ENCODE results near the gene KSR2. TPM values are rescaled to one million over a fixed set of nuclear protein-coding genes. Genes with fewer than 3 reads are reported as not detected.

Gene KSR2
- total RNA-seq, 4 donors from 2014 or later, result 0.02 to 0.10 TPM; not detected in 2

DNA sequence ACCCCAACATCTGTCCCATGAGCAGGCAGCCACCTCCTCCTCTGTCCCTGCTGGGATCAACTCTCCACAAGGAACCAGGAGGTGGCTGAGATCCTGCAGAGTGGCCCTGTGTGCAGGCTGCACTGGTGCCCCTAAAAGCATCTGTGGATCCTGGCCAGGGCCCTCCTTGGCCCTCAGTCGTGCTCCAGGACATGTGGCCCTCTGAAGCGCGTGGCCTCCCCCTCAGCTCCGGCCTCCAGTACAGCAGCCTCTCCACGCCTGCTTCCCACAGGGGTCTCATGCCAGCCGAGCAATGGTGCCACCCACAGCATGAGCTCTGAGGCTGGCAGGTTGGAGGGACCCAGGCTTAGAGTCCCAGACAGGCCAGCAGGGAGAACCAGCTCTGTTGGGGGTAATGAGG is 530.0 kb downstream of the KSR2 start:
- peak overlapping the region; percentile 88 to 98 (median 94) for H3K27ac ChIP-seq

DNA sequence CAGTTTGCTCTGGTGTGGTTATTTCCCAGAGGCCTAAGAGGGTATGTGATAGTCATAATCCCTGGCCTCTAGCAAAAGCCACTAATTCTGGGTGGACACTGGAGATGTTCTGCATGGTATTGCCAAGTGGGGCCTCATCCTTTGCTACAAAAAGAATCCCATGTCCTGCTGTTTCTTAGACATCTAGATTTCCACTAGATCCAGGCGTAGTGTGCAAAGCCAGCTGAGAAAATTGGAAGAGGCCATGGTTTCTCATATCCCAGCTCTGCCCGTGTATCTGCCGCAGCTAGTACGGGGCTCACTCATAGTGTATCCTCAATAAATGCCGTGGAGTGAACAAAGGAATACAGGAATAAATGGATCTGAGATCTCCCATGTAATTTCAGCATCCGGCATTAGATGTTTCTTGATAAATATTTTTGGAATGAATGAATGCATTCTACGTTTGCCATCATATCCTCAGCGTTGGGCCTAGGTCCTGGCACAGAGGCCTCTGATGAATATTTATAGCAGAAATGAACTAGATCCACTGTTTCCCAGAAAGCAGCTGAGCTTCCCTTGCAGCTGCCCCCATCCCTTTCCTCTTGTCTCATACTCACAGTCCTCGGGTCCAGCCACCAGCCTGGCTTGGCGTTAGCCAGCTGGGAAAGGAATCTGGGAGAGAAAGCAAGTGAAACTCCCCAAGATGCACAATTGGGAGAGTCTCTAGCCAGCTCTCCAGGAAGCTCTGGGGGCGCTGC is 531.1 kb downstream of the KSR2 start:
- H3K4me3 ChIP-seq, result peak overlapping the region in 2 of 4 donors; percentile 48 to 50
- ATAC-seq (no peak), DNase-seq (no peak)
- in situ Hi-C loops (cut with MboI; ENCODE audit: low sequenced_read_pairs in 4 of 4) (no loop called here), intact Hi-C loops (cut with DNase I; ENCODE audit: low total_unique reads) (loop anchor here (2.0 to 5.0 kb wide), 2 partner anchors 149 to 1100 kb away; no protein-coding TSS in a partner anchor)
- no peaks in the 10 kb centered on the region for H3K36me3 ChIP-seq
- peak overlapping the region; percentile 88 to 98 (median 94) for H3K27ac ChIP-seq
- H3K27me3 ChIP-seq, result no peaks in the 10 kb centered on the region
- no peak for TF ChIP-seq POLR2A (IDR thresholded peaks at IDR 0.05)
- TF ChIP-seq, protein P1, sequence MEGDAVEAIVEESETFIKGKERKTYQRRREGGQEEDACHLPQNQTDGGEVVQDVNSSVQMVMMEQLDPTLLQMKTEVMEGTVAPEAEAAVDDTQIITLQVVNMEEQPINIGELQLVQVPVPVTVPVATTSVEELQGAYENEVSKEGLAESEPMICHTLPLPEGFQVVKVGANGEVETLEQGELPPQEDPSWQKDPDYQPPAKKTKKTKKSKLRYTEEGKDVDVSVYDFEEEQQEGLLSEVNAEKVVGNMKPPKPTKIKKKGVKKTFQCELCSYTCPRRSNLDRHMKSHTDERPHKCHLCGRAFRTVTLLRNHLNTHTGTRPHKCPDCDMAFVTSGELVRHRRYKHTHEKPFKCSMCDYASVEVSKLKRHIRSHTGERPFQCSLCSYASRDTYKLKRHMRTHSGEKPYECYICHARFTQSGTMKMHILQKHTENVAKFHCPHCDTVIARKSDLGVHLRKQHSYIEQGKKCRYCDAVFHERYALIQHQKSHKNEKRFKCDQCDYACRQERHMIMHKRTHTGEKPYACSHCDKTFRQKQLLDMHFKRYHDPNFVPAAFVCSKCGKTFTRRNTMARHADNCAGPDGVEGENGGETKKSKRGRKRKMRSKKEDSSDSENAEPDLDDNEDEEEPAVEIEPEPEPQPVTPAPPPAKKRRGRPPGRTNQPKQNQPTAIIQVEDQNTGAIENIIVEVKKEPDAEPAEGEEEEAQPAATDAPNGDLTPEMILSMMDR (IDR thresholded peaks at IDR 0.05 in 4 of 5, conservative IDR thresholded peaks at IDR 0.05 in 1 of 5), result no peak
- H3K4me1 ChIP-seq, result peaks cover 39 to 60% of the 10 kb centered on the region in 2 donors
- H3K9me3 ChIP-seq, result no peaks in the 10 kb centered on the region

More for the DNA sequence above, 530.0 kb downstream of the KSR2 start:
- TF ChIP-seq, protein P1 (IDR thresholded peaks at IDR 0.05 in 4 of 5, conservative IDR thresholded peaks at IDR 0.05 in 1 of 5), result no peak
- no peak for TF ChIP-seq POLR2A (IDR thresholded peaks at IDR 0.05)
- H3K4me3 ChIP-seq, result peak overlapping the region; percentile 37 to 50 (median 46)
- in situ Hi-C loops (cut with MboI; ENCODE audit: low sequenced_read_pairs in 4 of 4), result no loop called here
- H3K36me3 ChIP-seq, result no peaks in the 10 kb centered on the region
- ATAC-seq (peak in 1 of 2 donors; percentile 0), DNase-seq (peak in 1 of 2 donors; percentile 37)
- H3K27me3 ChIP-seq, result no peaks in the 10 kb centered on the region
- H3K9me3 ChIP-seq, result no peaks in the 10 kb centered on the region
- peaks cover 39 to 58% of the 10 kb centered on the region in 2 donors for H3K4me1 ChIP-seq
- intact Hi-C loops (cut with DNase I; ENCODE audit: low total_unique reads), result loop anchor here (1.0 to 5.0 kb wide), 3 partner anchors 27 to 1098 kb away; no protein-coding TSS in a partner anchor

DNA sequence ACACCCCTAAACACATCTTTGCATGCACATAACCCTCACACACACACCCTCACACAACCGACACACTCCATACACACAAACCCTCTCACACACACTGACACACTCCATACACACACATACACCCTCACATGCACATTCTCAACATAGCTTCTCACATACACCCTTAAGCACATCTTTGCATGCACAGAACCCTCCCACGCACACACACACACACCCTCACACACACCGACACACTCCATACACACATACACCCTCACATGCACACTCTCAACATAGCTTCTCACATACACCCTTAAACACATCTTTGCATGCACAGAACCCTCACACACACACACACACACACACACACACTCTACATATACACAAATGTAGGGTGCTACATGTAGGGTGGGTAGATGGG is 534.9 kb downstream of the KSR2 start:
- Histone ChIP-seq H3K27ac (no peak overlapping the region), H3K36me3 (no peaks in the 10 kb centered on the region), H3K27me3 (no peaks in the 10 kb centered on the region), H3K9me3 (no peaks in the 10 kb centered on the region), H3K4me3 (no peak overlapping the region), H3K4me1 (peaks cover 12 to 34% of the 10 kb centered on the region in 2 donors)
- no peak for ATAC-seq
- TF ChIP-seq, protein P1 (IDR thresholded peaks at IDR 0.05 in 4 of 5, conservative IDR thresholded peaks at IDR 0.05 in 1 of 5), result no peak
- no peak for TF ChIP-seq POLR2A (IDR thresholded peaks at IDR 0.05)
- no peak for DNase-seq
- intact Hi-C loops (cut with DNase I; ENCODE audit: low total_unique reads), result no loop called here
- in situ Hi-C loops (cut with MboI; ENCODE audit: low sequenced_read_pairs in 4 of 4), result no loop called here

DNA sequence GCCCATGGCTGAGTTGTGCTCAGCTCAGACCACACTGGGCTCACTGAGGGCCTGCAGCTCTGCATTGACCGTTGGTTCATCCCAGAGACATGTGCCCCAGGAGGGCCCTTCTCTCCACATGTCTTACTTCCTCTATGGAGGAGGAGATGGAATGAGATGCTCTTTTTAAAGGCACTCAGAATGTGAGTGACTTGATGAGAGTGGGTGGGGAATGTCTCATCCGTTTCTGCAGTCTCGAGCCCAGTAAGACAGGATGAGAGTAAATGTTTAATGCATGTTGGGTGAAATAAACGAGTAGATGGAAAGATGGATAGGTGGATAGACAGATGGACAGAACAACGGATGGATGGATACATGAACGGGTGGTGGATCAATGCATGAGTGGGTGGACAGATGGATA is 538.5 kb downstream of the KSR2 start:
- no peak overlapping the region for H3K27ac ChIP-seq
- no peak overlapping the region for H3K4me3 ChIP-seq
- in situ Hi-C loops (cut with MboI; ENCODE audit: low sequenced_read_pairs in 4 of 4), result no loop called here
- peaks cover 0 to 17% of the 10 kb centered on the region in 2 donors for H3K4me1 ChIP-seq
- intact Hi-C loops (cut with DNase I; ENCODE audit: low total_unique reads), result no loop called here
- DNase-seq, result no peak
- ATAC-seq, result no peak
- H3K36me3 ChIP-seq, result no peaks in the 10 kb centered on the region
- TF ChIP-seq POLR2A (IDR thresholded peaks at IDR 0.05), result no peak
- TF ChIP-seq, protein P1 (IDR thresholded peaks at IDR 0.05 in 4 of 5, conservative IDR thresholded peaks at IDR 0.05 in 1 of 5), result no peak
- H3K9me3 ChIP-seq, result no peaks in the 10 kb centered on the region
- H3K27me3 ChIP-seq, result no peaks in the 10 kb centered on the region

Data from gastrocnemius medialis (tissue), 4 donors.